Stimulated activated CD8-positive, alpha-beta memory T cell treated with anti-CD3 and anti-CD28 coated beads, Interleukin-12 subunit alpha, Interleukin-12 subunit beta, amount 100 ng/mL, for 1 hour (primary cell): ENCODE data around the gene PSKH1.

Experiments
- DNase-seq: peaks from one replicate; pipeline ENCODE4 v3.0.0-alpha.2; 2020; ENCODE audit warnings: low read depth

Gene PSKH1

DNA sequence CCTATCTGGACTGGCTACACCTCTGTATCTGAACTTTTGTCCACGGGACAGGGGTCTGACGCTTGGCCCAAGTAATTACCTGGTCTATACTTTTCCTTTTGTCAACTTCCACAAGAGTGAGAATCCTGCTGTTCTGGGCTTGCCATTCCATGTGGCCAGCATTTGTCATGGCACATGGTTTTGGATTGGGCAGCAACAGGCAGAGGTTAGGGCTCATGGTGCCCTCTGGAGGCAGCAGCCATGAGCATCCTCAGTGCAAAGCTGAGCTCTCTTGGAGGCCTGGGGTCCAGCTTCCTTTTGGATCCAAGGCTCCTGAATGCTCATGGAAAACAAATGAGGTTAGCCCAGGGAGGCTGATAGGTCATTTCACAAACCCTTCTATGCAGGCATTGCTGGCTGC is 27.7 kb upstream of the PSKH1 start:
- DNase-seq, result no peak

- DNase-seq, result no peak
These were observed 24.8 kb upstream of the PSKH1 start for GRCh38 chr16:67868290-67868689.

DNA sequence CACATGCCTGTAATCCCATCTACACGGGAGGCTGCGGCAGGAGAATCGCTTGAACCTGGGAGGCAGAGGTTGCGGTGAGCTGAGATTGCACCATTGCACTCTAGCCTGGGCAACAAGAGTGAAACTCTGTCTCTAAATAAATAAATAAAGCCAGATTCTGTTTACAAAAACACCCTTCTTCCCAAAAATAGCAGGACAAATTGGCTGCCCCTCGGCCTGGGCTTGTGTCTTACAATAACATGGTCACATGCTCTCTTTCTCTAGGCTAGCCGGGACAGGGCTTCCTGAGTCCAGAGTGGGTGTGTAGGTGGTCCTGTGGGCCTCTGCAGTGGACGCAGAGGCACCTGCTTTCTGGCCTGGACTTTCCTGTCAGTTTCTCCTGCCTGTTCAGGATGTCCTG is 23.4 kb upstream of the PSKH1 start:
- DNase-seq, result no peak

- DNase-seq, result no peak
These were observed 21.8 kb upstream of the PSKH1 start for GRCh38 chr16:67871256-67871655.

DNA sequence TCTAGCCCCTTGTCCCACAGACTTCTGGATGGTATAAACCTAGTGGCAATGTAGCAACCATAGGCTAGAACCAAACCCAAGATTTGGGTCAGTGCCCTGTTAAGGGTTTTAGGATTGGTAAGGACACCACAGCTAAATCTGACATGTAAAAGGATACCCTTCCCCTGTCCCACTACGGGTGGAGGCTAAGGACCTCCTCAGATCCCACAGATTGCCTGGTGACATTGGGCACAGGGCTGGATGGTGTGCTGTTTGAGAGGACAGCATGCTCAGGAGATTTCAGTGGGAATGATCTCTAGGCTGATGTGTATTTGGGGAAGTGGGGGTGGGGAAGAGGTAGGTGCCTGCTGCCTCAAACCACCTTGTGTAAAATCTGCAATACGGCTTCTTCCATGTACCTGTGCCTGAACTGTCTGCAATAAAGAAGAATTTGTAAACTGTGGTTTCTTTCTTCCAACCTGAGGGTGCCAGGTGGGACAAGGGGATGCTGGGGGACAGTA is 20.9 kb upstream of the PSKH1 start:
- DNase-seq, result no peak

GRCh38 chr16:67872631-67873434 is 20.2 kb upstream of the PSKH1 start, which contains the start of gene EDC4:
Gene EDC4, plus strand, starts transcription at chr16:67873052. Its CDS starts 210 bp downstream, at chr16:67873262.
- DNase-seq, result peak; percentile 79

DNA sequence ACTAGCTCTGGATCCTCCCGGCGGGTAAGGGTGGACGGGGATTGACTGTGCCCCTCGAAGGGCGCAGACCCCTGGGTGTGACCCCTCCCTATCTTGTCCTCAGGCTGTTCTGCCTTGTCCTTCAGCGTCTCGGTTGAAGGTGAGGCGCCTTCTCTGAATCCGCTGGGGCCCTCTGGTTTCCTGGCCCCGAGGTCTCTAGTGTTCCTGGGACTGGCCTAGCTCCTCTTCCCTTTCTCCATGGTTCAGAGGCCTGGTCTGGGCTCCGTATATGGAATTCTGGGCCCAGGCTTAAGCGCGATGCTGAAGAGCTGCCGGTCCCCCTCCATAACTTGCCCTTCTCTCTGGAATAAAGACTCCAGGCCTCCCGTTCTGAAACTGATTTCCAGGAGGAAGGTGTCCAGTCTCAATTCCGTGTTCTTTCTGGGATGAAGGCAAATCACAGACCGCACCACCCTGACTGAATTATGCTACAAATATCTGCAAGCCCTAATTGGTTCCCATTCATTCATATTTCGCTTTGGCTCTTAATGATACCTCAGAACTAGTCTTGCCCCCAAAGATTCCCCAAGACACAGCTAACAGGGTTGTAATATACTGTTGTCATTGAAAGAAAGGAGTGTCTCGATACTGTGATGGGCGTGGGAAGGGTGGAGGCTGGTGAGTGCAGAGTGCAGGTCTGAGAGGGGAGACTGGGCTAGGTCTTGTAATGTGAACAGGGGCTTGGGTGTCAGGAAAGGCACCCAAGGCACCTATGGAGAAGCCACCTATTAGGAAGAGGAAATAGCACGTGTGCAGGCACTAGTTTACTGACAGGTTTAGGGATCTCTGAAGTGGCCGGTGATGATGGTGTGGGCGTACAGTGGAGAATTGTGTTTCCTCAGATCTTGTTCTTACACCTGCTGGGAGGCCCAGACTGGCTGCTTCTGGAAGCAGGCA is 19.4 kb upstream of the PSKH1 start:
- DNase-seq, result no peak

- no peak for DNase-seq
These were observed 18.7 kb upstream of the PSKH1 start for GRCh38 chr16:67874372-67874771.

DNA sequence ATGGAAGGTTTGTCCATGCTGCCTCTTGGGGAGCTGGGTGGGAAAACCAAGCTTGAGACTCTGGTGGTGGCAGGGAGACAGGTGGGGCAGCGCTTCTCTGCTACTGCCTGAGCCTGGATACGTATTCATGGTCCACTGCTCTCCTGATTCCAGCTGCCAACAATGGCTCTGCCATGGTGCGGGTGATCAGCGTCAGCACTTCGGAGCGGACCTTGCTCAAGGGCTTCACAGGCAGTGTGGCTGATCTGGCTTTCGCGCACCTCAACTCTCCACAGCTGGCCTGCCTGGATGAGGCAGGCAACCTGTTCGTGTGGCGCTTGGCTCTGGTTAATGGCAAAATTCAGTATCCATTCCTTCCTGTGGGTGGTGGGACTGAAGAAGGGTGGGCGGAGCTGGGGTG is 16.0 kb upstream of the PSKH1 start:
- DNase-seq, result no peak

DNA sequence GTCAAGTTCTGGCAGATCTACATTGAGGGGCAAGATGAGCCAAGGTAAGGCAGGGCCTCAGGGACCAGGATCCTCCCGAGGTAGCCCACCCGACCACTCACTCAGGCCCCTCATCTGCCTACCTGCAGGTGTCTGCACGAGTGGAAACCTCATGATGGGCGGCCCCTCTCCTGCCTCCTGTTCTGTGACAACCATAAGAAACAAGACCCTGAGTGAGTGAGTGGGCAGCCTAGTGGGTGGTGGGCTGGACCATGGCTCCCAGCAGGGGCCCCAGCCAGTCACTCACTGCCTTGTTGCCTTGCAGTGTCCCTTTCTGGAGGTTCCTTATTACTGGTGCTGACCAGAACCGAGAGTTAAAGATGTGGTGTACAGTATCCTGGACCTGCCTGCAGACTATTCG is 14.8 kb upstream of the PSKH1 start:
- DNase-seq, result no peak

GRCh38 chr16:67878846-67879245 is 14.2 kb upstream of the PSKH1 start:
- DNase-seq, result no peak

DNA sequence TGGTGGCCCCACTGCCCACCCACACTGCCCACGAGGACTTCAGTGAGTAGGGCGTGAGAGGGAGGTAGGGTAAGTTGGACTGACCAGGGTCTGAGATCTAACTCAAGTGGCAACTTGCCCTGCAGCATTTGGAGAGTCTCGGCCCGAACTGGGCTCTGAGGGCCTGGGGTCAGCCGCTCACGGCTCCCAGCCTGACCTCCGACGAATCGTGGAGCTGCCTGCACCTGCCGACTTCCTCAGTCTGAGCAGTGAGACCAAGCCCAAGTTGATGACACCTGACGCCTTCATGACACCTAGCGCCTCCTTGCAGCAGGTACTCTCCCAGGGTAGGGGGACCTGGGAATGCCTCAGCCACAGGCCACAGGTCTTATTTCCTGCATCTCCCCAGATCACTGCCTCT is 13.6 kb upstream of the PSKH1 start:
- DNase-seq, result no peak

DNA sequence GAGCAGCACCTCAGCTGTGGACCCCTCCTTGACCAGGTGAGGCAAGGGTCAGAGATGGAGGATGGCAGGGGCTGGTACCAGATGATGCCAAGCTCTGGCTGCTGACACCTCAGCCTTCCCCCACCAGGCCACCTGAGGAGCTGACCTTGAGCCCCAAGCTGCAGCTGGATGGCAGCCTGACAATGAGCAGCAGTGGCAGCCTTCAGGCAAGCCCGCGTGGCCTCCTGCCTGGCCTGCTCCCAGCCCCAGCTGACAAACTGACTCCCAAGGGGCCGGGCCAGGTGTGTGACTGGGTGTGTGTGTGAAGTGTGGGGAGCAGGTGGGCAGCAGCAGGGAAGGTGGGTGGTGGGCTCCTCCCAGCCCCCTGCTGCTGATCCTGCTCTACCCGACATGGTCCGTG is 13.1 kb upstream of the PSKH1 start:
- no peak for DNase-seq

DNA sequence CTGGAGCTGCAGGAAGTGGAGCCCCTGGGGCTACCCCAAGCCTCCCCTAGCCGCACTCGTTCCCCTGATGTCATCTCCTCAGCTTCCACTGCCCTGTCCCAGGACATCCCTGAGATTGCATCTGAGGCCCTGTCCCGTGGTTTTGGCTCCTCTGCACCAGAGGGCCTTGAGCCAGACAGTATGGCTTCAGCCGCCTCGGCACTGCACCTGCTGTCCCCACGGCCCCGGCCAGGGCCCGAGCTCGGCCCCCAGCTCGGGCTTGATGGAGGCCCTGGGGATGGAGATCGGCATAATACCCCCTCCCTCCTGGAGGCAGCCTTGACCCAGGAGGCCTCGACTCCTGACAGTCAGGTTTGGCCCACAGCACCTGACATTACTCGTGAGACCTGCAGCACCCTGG is 12.5 kb upstream of the PSKH1 start:
- DNase-seq, result no peak

GRCh38 chr16:67881621-67882161 is 11.4 kb upstream of the PSKH1 start:
- no peak for DNase-seq

DNA sequence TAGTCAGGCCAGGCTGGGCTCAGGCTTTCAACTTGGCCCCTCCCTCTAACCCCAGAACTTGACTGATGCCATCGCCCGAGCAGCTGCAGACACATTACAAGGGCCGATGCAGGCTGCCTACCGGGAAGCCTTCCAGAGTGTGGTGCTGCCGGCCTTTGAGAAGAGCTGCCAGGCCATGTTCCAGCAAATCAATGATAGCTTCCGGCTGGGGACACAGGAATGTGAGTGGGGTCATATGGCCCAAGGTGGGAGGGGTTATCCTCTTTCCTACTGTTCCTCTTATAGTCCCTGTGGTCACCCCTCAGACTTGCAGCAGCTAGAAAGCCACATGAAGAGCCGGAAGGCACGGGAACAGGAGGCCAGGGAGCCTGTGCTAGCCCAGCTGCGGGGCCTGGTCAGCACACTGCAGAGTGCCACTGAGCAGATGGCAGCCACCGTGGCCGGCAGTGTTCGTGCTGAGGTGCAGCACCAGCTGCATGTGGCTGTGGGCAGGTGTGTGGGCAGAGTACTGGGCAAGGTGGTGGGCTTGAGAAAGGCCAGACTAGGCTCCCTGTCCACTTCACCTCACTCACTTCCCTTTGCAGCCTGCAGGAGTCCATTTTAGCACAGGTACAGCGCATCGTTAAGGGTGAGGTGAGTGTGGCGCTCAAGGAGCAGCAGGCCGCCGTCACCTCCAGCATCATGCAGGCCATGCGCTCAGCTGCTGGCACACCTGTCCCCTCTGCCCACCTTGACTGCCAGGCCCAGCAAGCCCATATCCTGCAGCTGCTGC is 10.5 kb upstream of the PSKH1 start:
- no peak for DNase-seq

DNA sequence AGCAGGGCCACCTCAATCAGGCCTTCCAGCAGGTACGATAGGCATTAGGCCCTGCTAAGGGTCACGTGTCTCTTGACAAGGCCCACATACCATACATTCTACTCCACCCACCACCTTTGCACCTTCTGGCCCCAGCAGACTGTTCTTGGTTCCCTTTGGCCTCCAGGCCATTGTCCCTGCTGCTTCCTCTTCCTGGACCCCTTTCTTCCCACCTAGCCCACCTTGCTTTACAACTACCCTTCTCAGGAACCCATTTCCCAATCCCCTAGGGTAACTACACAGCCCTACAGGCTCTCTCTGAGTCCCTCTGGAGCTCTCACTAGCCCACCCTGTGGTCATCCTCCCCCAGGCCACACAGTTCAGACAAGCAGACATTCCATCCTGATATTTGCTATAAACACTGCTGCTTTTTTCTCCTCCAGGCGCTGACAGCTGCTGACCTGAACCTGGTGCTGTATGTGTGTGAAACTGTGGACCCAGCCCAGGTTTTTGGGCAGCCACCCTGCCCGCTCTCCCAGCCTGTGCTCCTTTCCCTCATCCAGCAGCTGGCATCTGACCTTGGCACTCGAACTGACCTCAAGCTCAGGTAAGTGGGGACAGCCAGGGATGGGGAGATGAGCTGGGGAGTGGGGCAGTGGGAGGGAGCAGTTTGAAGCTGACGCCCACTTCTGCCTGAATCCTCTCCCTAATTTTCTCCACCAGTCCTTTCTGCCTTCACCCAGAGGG is 9.7 kb upstream of the PSKH1 start:
- no peak for DNase-seq

- peak; percentile 60 for DNase-seq
These were observed 9.2 kb upstream of the PSKH1 start for GRCh38 chr16:67883872-67884261.

DNA sequence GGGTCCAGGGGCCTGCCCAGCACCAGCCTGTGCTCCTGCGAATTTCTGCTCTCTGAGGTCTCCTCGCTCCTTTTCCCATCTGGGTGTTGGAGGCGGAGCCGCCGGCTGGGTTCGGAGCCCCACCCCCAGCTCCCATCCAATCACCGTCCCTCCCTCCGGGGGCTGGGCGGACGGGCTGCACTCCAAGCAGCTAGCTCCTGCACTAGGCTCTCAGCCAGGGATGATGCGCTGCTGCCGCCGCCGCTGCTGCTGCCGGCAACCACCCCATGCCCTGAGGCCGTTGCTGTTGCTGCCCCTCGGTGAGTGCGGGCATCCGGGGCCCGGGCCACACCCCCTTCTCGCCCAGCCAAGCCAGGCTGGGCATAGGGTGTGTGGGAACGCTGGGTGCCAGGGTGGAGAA is 8.4 kb upstream of the PSKH1 start, which contains the start of gene NRN1L:
TSS of gene NRN1L (plus strand) at position 202 of the 400 bp plus-strand sequence. CDS start at position 221, 19 bp downstream.
- no peak for DNase-seq

- no peak for DNase-seq
These were observed 7.5 kb upstream of the PSKH1 start for GRCh38 chr16:67885545-67885944.

DNA sequence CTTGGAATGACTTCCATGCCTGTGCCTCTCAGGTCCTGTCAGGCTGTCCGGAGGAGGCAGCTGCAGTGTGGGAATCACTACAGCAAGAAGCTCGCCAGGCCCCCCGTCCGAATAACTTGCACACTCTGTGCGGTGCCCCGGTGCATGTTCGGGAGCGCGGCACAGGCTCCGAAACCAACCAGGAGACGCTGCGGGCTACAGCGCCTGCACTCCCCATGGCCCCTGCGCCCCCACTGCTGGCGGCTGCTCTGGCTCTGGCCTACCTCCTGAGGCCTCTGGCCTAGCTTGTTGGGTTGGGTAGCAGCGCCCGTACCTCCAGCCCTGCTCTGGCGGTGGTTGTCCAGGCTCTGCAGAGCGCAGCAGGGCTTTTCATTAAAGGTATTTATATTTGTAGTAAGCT is 7.1 kb upstream of the PSKH1 start:
- no peak for DNase-seq
